Pericardium fibroblast (primary cell): ENCODE measurements around the gene C1orf232. TPM values are rescaled to one million over a fixed set of nuclear protein-coding genes. Genes with fewer than 3 reads are reported as not detected.

Source experiments
- total RNA-seq: library from RNA; depleted of rRNA; stranded (reverse); fragments of >200 nt; gene quantifications from 2 replicates; pipeline ENCODE4 v1.2.3, GENCODE V29; 2015

C1orf232 gene
- not detected in 2 replicates for total RNA-seq

DNA sequence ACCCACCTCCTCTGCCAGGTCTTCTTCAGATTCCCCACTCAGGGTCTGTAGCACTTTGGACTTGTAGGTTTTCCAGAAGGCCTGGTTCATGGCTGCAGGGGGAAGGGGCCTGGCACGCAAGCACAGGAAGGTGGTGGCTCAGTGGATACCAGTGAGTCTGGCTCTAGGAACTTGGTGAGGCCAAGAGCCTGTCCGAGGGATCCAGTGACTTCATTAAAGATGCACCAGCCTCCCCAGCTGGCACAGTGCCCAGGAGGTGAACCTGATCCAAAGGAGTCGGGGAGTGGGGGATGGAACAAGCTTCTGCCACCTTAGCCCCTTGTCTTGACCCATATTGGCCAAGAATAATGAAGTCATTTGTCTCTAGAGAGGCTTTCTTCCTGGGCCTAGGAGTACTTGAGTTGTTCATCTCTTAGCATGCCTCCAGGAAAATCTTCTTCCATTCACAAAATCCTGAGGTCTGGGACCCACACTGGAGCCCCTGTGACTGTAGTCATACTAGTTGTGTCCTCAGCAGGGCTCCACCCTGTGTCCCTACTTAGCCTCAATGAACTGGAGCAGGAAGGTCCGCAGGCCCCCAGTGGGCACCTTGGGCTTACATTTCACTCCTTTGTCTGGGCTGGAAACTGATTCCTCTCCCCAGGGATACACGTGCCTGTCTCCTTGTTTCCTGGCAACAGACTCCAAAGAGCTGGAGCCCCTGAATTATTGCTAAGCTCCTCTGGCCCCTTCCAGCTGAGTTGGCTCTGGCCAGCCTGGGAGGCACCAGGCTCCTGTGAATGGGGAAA is at the start of gene C1orf232:
TSS of gene C1orf232 (minus strand) at position 554 of the 788 bp plus-strand sequence. CDS start at position 90, 464 bp downstream.

GRCh38 chr1:26190373-26190987 is 21.7 kb upstream of the C1orf232 start, which contains the start of gene CATSPER4:
CATSPER4 (plus strand) TSS chr1:26190602; CDS start chr1:26190628, 26 bp downstream.

GRCh38 chr1:26177182-26177684 is 8.5 kb upstream of the C1orf232 start, which contains the start of gene CNKSR1:
CNKSR1 (plus strand) TSS chr1:26177491; CDS start chr1:26177548, 57 bp downstream.

DNA sequence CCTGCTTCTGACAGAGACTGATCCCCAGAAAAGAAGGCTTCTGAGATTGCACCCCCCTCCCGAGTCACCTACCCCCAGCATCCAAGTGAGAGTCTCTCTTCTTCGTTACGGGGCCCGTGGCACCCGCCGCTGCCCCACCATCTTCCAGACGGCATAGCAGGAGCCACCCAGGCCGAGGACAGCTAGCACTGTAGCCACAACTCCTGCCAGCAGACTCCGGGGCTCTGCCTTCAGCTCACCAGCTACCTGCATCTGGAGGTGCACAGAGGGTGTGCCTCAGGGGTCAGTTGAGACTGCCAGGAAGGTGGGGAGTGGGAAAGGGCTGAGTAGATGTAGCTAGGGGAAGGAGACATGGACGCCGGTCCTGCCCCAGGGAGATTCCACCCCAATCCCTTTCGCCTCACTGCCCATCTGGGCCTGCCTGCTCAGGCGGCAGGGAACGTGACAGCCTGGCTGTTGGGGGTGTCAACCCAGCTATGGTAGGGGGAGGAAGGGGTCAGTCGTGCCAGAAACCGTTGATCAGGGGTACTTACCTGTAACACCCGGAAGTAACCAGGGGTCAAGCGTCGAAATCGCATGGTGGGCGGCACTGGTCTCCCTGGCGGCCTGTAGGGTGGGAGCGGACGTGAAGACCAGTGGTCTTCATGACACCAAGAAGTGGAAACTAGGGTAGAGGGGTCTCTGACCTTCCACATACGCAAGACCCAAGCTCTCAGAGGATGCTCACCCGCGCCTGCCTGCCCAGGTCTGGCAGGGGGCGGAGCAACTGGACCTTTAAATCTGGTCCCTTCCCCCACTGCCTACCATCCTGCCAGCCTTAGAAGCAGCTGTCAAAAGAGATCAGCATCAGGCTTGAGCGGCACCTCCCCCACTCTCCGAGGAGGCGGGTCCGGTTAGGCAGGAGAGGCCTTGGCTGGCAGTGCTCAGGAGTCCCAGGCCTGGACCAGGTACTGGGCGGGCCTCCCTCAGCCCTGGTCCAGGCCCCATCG is 2.6 kb upstream of the C1orf232 start, which contains the start of gene ZNF593OS:
TSS of gene ZNF593OS (minus strand) at position 749 of the 989 bp plus-strand sequence. CDS start at position 578, 171 bp downstream.

GRCh38 chr1:26169669-26170471 is 1.1 kb upstream of the C1orf232 start, which contains the start of gene ZNF593:
ZNF593 (plus strand) TSS chr1:26169908; CDS start chr1:26169984, 76 bp downstream.

DNA sequence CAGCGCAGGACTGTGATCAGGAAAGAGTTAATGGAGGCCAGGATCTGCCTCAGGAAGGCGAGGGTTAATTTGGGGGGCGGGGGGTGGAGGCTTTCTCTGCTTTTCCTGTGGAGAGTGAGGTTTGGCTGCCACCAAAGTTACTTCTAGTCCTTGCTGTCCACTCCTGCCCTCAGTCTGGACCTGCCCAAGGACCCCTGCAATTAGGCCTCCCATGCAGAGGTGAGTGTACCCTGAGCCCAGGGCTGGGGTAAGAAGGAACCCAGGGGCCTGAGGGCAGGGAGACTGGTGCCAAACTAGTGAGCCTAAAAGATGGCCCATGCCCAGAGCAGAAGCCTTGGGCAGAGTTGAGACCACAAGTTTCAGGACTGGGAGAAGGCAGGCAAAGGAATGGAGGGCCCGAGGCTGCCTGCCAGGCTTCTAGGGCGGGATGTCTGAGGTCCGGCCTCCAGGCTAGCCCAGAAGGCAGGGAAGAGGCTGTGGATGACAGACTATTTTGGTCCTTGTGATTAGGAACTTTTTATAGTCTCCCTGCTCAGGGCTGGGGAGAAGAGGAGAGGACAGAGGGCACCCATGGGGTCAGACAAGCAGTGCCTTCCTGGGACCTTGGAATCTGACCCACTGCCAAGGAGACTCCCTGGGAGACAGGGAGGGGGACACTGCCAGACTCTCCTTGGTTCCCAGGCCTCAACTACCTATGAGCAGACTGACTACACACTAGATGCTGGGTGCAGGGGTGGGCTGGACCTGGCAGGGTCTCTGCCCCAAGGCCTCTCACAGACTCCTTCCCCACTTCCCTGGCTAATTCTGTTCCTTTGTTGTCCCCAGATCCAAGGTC is 9.6 kb downstream of the C1orf232 start, which contains the start of gene FAM110D:
TSS of gene FAM110D (plus strand) at position 172 of the 835 bp plus-strand sequence. CDS start 2,213 bp downstream, outside the sequence.

Other genes starting within 250 kb of the C1orf232 start
- gene PAFAH2, start 170.9 kb downstream of the C1orf232 start, total RNA-seq = 2.3 and 3.2 TPM in 2 replicates
- 0.12 and 0.60 TPM in 2 replicates for gene EXTL1, start 147.2 kb downstream of the C1orf232 start, total RNA-seq
- not detected in 2 replicates for gene SLC30A2, start 122.8 kb downstream of the C1orf232 start, total RNA-seq
- 0.70 TPM in 1 of 2 replicates, not detected in the other for gene TRIM63, start 101.3 kb downstream of the C1orf232 start, total RNA-seq
- 1.7 and 1.9 TPM in 2 replicates for gene PDIK1L, start 57.1 kb downstream of the C1orf232 start, total RNA-seq
- gene FAM110D, start 9.9 kb downstream of the C1orf232 start, total RNA-seq = 0.43 TPM in 1 of 2 replicates, not detected in the other
- 36.7 and 58.7 TPM in 2 replicates for gene ZNF593, start 945 bp upstream of the C1orf232 start, total RNA-seq
- 0.23 TPM in 1 of 2 replicates, not detected in the other for gene ZNF593OS, start 2.9 kb upstream of the C1orf232 start, total RNA-seq
- 0.17 and 1.8 TPM in 2 replicates for gene CNKSR1, start 8.5 kb upstream of the C1orf232 start, total RNA-seq
- gene CATSPER4, start 21.6 kb upstream of the C1orf232 start, total RNA-seq = not detected in 2 replicates
- 6.0 TPM in 2 replicates for gene CEP85, start 65.2 kb upstream of the C1orf232 start, total RNA-seq
- gene SH3BGRL3, start 111.1 kb upstream of the C1orf232 start, total RNA-seq = 121 and 201 TPM in 2 replicates
- 2.2 and 2.8 TPM in 2 replicates for gene UBXN11, start 137.7 kb upstream of the C1orf232 start, total RNA-seq
- not detected in 2 replicates for gene CD52, start 149.0 kb upstream of the C1orf232 start, total RNA-seq
- gene CRYBG2, start 185.2 kb upstream of the C1orf232 start, total RNA-seq = not detected in 2 replicates
- not detected in 2 replicates for gene ZNF683, start 203.8 kb upstream of the C1orf232 start, total RNA-seq
- not detected in 2 replicates for gene LIN28A, start 241.9 kb upstream of the C1orf232 start, total RNA-seq